Neutrophil (primary cell): ENCODE measurements around the gene SMARCA4.

Experiments used
- H3K27ac ChIP-seq: fragments of 200-600 bp; sonication (generic); 2 replicates; pipeline ENCODE4 v1.5.1; 2016; ENCODE audit warnings: mild to moderate bottlenecking, moderate library complexity
- H3K27me3 ChIP-seq: fragments of 200-600 bp; sonication (generic); 2 replicates; pipeline ENCODE4 v1.6.0; 2016; ENCODE audit warnings: mild to moderate bottlenecking
- H3K36me3 ChIP-seq: fragments of 200-600 bp; sonication (generic); 2 replicates; pipeline ENCODE4 v1.5.1; 2017
- H3K4me1 ChIP-seq, 2 experiments: fragments of 200-600 bp in 1 of 2; sonication (generic) in 1 of 2; 1 replicate in 1 of 2; 2 replicates in 1 of 2; pipeline versions ENCODE4 v1.5.1 to v1.6.1; 2013 to 2016; ENCODE audit warnings: low read depth in 1 of 2, low read length in 1 of 2, mild to moderate bottlenecking in 1 of 2, moderate library complexity in 1 of 2; ENCODE audit not compliant: control insufficient read depth in 1 of 2, insufficient read depth in 1 of 2
- H3K4me3 ChIP-seq, 2 experiments: fragments of 200-600 bp in 1 of 2; sonication (generic) in 1 of 2; 1 replicate in 1 of 2; 2 replicates in 1 of 2; pipeline ENCODE4 v1.5.1; 2013 to 2016; ENCODE audit warnings: low read depth in 1 of 2, low read length in 1 of 2, mild to moderate bottlenecking in 1 of 2, moderate library complexity in 1 of 2
- H3K9me3 ChIP-seq: fragments of 200-600 bp; sonication (generic); 2 replicates; pipeline ENCODE4 v1.5.1; 2016
- CTCF ChIP-seq: fragments of 200-600 bp; sonication (generic); IDR thresholded peaks from 2 replicates; pipeline ENCODE4 v1.5.1; 2016; ENCODE audit warnings: antibody characterized with exemption

Gene SMARCA4

DNA sequence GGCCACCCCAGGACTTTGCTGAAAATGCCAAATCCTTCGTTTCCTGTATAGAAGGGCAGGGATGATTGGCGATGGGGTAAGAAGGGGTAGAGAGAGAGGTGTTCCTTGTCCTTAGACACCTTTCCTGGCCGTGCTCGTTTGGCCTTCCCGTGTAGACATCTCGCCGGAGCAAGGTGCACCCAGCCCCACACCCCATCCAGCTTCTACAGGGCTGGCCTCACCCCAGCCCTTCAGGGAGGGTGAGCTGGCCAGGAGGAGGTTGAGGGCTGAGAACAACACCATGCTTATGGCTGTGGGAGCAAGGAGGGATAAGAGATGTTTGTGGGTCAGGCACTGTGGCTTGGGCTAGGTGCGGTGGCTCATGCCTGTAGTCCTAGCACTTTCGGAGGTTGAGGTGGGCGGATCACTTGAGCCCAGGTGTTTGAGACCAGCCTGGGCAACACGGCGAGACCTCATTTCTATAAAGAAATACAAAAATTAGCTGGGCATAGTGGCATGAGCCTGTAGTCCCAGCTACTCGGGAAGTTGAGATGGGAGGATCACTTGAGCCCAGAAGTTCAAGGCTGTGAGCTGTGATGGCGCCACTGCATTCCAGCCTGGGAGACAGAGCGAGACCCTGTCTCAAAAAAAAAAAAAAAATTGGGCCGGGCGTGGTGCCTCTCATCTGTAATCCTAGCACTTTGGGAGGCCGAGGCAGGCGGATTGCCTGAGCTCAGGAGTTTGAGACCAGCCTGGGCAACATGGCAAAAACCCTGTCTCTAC lies 15.5 kb downstream of the SMARCA4 start:
- Histone ChIP-seq H3K4me3 (no peak overlapping the region), H3K27ac (no peak overlapping the region), H3K27me3 (no peaks in the 10 kb centered on the region), H3K9me3 (no peaks in the 10 kb centered on the region), H3K36me3 (peaks cover 4% of the 10 kb centered on the region), H3K4me1 (peaks cover 5 to 11% of the 10 kb centered on the region in 2 experiments)
- no peak for TF ChIP-seq CTCF

DNA sequence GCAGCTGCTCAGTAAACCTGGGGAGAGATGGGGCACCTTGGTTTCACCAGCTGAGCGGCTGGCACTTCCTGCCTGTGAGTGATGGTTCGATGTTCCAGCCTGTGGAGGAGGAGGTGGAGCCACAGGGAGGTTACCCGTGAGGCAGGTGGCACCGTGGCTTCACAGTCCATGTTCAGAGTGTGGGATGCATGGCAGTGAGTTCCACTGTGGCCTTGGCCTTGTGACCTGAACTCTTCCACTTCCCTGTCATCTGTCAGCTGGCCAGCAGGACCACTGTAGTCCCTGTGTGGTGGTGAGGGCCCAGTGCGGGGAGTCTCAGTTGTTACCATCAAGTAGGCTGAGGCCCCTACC lies 16.9 kb downstream of the SMARCA4 start:
- peak overlapping the region; percentile 25 for H3K27ac ChIP-seq
- TF ChIP-seq CTCF = no peak

DNA sequence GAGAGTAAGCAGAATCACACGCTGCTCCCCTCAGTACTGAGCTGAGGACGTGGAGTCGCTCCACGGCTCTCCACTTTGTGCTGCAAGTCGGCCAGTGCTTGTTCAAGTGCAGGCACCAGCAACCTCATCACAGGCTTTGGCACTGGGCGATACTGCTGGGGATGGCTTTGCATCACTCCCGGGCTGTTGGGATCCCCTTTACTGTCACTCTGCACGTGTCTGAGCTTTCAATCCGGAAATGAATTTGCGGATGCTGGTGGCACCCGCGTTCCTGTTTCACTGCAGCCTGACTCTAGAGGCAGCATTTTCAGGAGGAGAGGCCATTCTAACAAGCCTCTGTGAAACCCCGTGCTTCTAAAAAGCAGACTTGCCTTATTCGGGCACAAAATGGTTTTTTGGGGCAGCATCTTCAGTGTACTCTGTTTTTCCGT lies 19.1 kb downstream of the SMARCA4 start:
- Histone ChIP-seq H3K36me3 (peaks cover 21% of the 10 kb centered on the region), H3K27me3 (no peaks in the 10 kb centered on the region), H3K4me3 (no peak overlapping the region), H3K27ac (peak overlapping the region; percentile 36), H3K4me1 (peaks cover 5 to 11% of the 10 kb centered on the region in 2 experiments), H3K9me3 (no peaks in the 10 kb centered on the region)
- no peak for TF ChIP-seq CTCF

More for the DNA sequence above, 16.9 kb downstream of the SMARCA4 start:
- Histone ChIP-seq H3K4me3 (no peak overlapping the region), H3K4me1 (peaks cover 5 to 11% of the 10 kb centered on the region in 2 experiments), H3K27me3 (no peaks in the 10 kb centered on the region), H3K36me3 (peaks cover 5% of the 10 kb centered on the region), H3K9me3 (no peaks in the 10 kb centered on the region)

GRCh38 chr19:10981252-10981895 lies 20.5 kb downstream of the SMARCA4 start:
- H3K4me1 ChIP-seq = peaks cover 5 to 11% of the 10 kb centered on the region in 2 experiments
- H3K36me3 ChIP-seq = peaks cover 35% of the 10 kb centered on the region
- TF ChIP-seq CTCF = no peak
- no peaks in the 10 kb centered on the region for H3K27me3 ChIP-seq
- H3K27ac ChIP-seq = no peak overlapping the region
- no peaks in the 10 kb centered on the region for H3K9me3 ChIP-seq
- no peak overlapping the region for H3K4me3 ChIP-seq

GRCh38 chr19:10983026-10983425 lies 22.2 kb downstream of the SMARCA4 start:
- Histone ChIP-seq H3K4me1 (peaks cover 2 to 6% of the 10 kb centered on the region in 2 experiments), H3K4me3 (no peak overlapping the region), H3K36me3 (peaks cover 49% of the 10 kb centered on the region), H3K9me3 (no peaks in the 10 kb centered on the region), H3K27me3 (no peaks in the 10 kb centered on the region), H3K27ac (no peak overlapping the region)
- TF ChIP-seq CTCF = no peak
